ENCODE results near the gene GBF1.

GBF1 gene

GRCh38 chr10:102418622-102419268, 173.4 kb downstream of the GBF1 start, which contains the start of gene PSD:
Gene PSD, minus strand, starts transcription at chr10:102418785. Its CDS starts 1,747 bp downstream, at chr10:102417038.
- CTCF ChIA-PET, result interaction anchor here (1.3 kb wide), 1 partner anchor 19 kb away, joined by 3 read pairs; no protein-coding TSS in a partner anchor
- no peak for DNase-seq (ENCODE audit: extremely low spot score)
- TF ChIP-seq ARNT (IDR thresholded peaks at IDR 0.05) (no peak), PKNOX1 (IDR thresholded peaks at IDR 0.05) (no peak), SUZ12 (IDR thresholded peaks at IDR 0.05) (no peak), BHLHE40 (IDR thresholded peaks at IDR 0.05; ENCODE audit: borderline replicate concordance) (no peak), NFRKB (IDR thresholded peaks at IDR 0.05) (no peak), CTBP1 (IDR thresholded peaks at IDR 0.05; ENCODE audit: borderline replicate concordance) (no peak), SP1 (IDR thresholded peaks at IDR 0.05) (no peak), FOXA1 (IDR thresholded peaks at IDR 0.05) (no peak), FOXM1 (IDR thresholded peaks at IDR 0.05; ENCODE audit: borderline replicate concordance) (no peak), LEF1 (IDR thresholded peaks at IDR 0.05; ENCODE audit: borderline replicate concordance) (no peak), HDGF (IDR thresholded peaks at IDR 0.05; ENCODE audit: borderline replicate concordance) (no peak), TARDBP (IDR thresholded peaks at IDR 0.05) (no peak), FOXK2 (IDR thresholded peaks at IDR 0.05) (no peak), ELF4 (IDR thresholded peaks at IDR 0.05) (no peak), L3MBTL2 (conservative IDR thresholded peaks at IDR 0.05) (no peak; the same call in 1 of the 2 replicates), ZNF384 (IDR thresholded peaks at IDR 0.05) (no peak)
- POLR2A ChIA-PET, result no interaction called here

GRCh38 chr10:102419269-102420180, 174.2 kb downstream of the GBF1 start:
- ChIA-PET CTCF (interaction anchor here (1.0 to 4.0 kb wide), 5 partner anchors 13 to 188 kb away, joined by 4 to 14 read pairs (median 6); partner anchors contain the start of gene CUEDC2), POLR2A (interaction anchor here (0.6 to 5.8 kb wide), 13 partner anchors 8 to 301 kb away, joined by 3 to 75 read pairs (median 4); partner anchors contain the start of genes ACTR1A, C10orf95, CUEDC2 and NFKB2)
- TF ChIP-seq TARDBP (IDR thresholded peaks at IDR 0.05) (no peak), SP1 (IDR thresholded peaks at IDR 0.05) (no peak), ZNF384 (IDR thresholded peaks at IDR 0.05) (no peak), BHLHE40 (IDR thresholded peaks at IDR 0.05; ENCODE audit: borderline replicate concordance) (no peak), CTBP1 (IDR thresholded peaks at IDR 0.05; ENCODE audit: borderline replicate concordance) (no peak), ELF4 (IDR thresholded peaks at IDR 0.05) (no peak), SUZ12 (IDR thresholded peaks at IDR 0.05) (no peak), PKNOX1 (IDR thresholded peaks at IDR 0.05) (no peak)
- DNase-seq (ENCODE audit: extremely low spot score), result peak; percentile 91

- ChIA-PET POLR2A (interaction anchor here (0.7 to 5.8 kb wide), 20 partner anchors 9 to 301 kb away, joined by 3 to 75 read pairs (median 4); partner anchors contain the start of genes ACTR1A, C10orf95, CUEDC2 and NFKB2), CTCF (interaction anchor here (0.7 to 4.0 kb wide), 6 partner anchors 11 to 189 kb away, joined by 3 to 14 read pairs (median 6); partner anchors contain the start of gene CUEDC2)
- TF ChIP-seq FOXK2 (IDR thresholded peaks at IDR 0.05) (no peak), NFRKB (IDR thresholded peaks at IDR 0.05) (no peak), SP1 (IDR thresholded peaks at IDR 0.05) (no peak), PKNOX1 (IDR thresholded peaks at IDR 0.05) (no peak), SUZ12 (IDR thresholded peaks at IDR 0.05) (no peak), LEF1 (IDR thresholded peaks at IDR 0.05; ENCODE audit: borderline replicate concordance) (no peak), ELF4 (IDR thresholded peaks at IDR 0.05) (no peak), CTBP1 (IDR thresholded peaks at IDR 0.05; ENCODE audit: borderline replicate concordance) (no peak), TARDBP (IDR thresholded peaks at IDR 0.05) (no peak), FOXM1 (IDR thresholded peaks at IDR 0.05; ENCODE audit: borderline replicate concordance) (no peak), HDGF (IDR thresholded peaks at IDR 0.05; ENCODE audit: borderline replicate concordance) (no peak), ARNT (IDR thresholded peaks at IDR 0.05) (no peak), BHLHE40 (IDR thresholded peaks at IDR 0.05; ENCODE audit: borderline replicate concordance) (no peak), ZNF384 (IDR thresholded peaks at IDR 0.05) (no peak), FOXA1 (IDR thresholded peaks at IDR 0.05) (no peak), L3MBTL2 (conservative IDR thresholded peaks at IDR 0.05) (no peak)
- DNase-seq (ENCODE audit: extremely low spot score), result no peak
Measured at GRCh38 chr10:102420181-102420713, 174.9 kb downstream of the GBF1 start.

GRCh38 chr10:102420714-102421506, 175.6 kb downstream of the GBF1 start, which contains the start of gene FBXL15:
Gene FBXL15, plus strand, starts transcription at chr10:102420836. Its CDS starts 294 bp downstream, at chr10:102421130.
- ChIA-PET POLR2A (interaction anchor here (0.7 to 5.8 kb wide), 19 partner anchors 10 to 302 kb away, joined by 3 to 75 read pairs (median 4); partner anchors contain the start of genes C10orf95, CUEDC2, NFKB2 and SUFU), CTCF (interaction anchor here (0.5 to 4.0 kb wide), 7 partner anchors 11 to 1333 kb away, joined by 3 to 14 read pairs (median 5); partner anchors contain the start of gene CUEDC2)
- TF ChIP-seq CTBP1 (IDR thresholded peaks at IDR 0.05; ENCODE audit: borderline replicate concordance) (peak; percentile 92), LEF1 (IDR thresholded peaks at IDR 0.05; ENCODE audit: borderline replicate concordance) (0 out of 2 replicates have a peak, but pooled peaks have one; percentile 49), NFRKB (IDR thresholded peaks at IDR 0.05) (no peak), FOXK2 (IDR thresholded peaks at IDR 0.05) (no peak), BHLHE40 (IDR thresholded peaks at IDR 0.05; ENCODE audit: borderline replicate concordance) (no peak), TARDBP (IDR thresholded peaks at IDR 0.05) (0 out of 2 replicates have a peak, but pooled peaks have one; percentile 43), L3MBTL2 (conservative IDR thresholded peaks at IDR 0.05) (peak; percentile 39; the same call in 1 of the 2 replicates), PKNOX1 (IDR thresholded peaks at IDR 0.05) (no peak), HDGF (IDR thresholded peaks at IDR 0.05; ENCODE audit: borderline replicate concordance) (no peak), SUZ12 (IDR thresholded peaks at IDR 0.05) (no peak), FOXM1 (IDR thresholded peaks at IDR 0.05; ENCODE audit: borderline replicate concordance) (no peak)
- peak; percentile 96 for DNase-seq (ENCODE audit: extremely low spot score)
